Measurements from ENCODE around the gene PILRA. TPM values are rescaled to one million over a fixed set of nuclear protein-coding genes. Genes with fewer than 3 reads are reported as not detected.

The PILRA gene
- total and polyA plus RNA-seq, 8 donors = 0.88 to 7.6 (median 3.7) TPM

- FAIRE-seq (no peak), ATAC-seq (no peak), DNase-seq (no peak)
- H3K4me1 ChIP-seq = no peaks in the 10 kb centered on the region
- no peak overlapping the region for H3K27ac ChIP-seq
- WGBS, 2 donors = 52 to 56% methylated on average over 3 of the region's 3 CpGs
- H3K4me3 ChIP-seq = no peak overlapping the region
- no peak for TF ChIP-seq CTCF (IDR thresholded peaks at IDR 0.05)
- H3K36me3 ChIP-seq = no peaks in the 10 kb centered on the region
- no peaks in the 10 kb centered on the region for H3K9me3 ChIP-seq
- intact Hi-C loops (cut with DNase I) = no loop called here
- no peaks in the 10 kb centered on the region for H3K27me3 ChIP-seq
Observed at GRCh38 chr7:100390286-100391009, 17.2 kb downstream of the PILRA start.

- WGBS, 2 donors = 76 to 82% methylated on average over 4 of the region's 4 CpGs
- H3K4me3 ChIP-seq = no peak overlapping the region
- no peaks in the 10 kb centered on the region for H3K27me3 ChIP-seq
- intact Hi-C loops (cut with DNase I) = no loop called here
- H3K4me1 ChIP-seq = no peaks in the 10 kb centered on the region
- H3K36me3 ChIP-seq = no peaks in the 10 kb centered on the region
- no peak overlapping the region for H3K27ac ChIP-seq
- ATAC-seq (no peak), DNase-seq (no peak), FAIRE-seq (no peak)
- H3K9me3 ChIP-seq = no peaks in the 10 kb centered on the region
- TF ChIP-seq CTCF (IDR thresholded peaks at IDR 0.05) = no peak
Observed at GRCh38 chr7:100393233-100393905, 20.1 kb downstream of the PILRA start.

- no peaks in the 10 kb centered on the region for H3K4me1 ChIP-seq
- no peaks in the 10 kb centered on the region for H3K36me3 ChIP-seq
- H3K9me3 ChIP-seq = no peaks in the 10 kb centered on the region
- FAIRE-seq = no peak
- no peak overlapping the region for H3K4me3 ChIP-seq
- no peak for DNase-seq
- TF ChIP-seq CTCF (IDR thresholded peaks at IDR 0.05) = no peak
- H3K27ac ChIP-seq = no peak overlapping the region
- H3K27me3 ChIP-seq = no peaks in the 10 kb centered on the region
- intact Hi-C loops (cut with DNase I) = no loop called here
- peak in 1 of 4 donors; percentile 26 for ATAC-seq
- WGBS, 2 donors = 67 to 69% methylated on average over 2 of the region's 2 CpGs
Observed at GRCh38 chr7:100394077-100394476, 20.8 kb downstream of the PILRA start.

GRCh38 chr7:100396421-100396982 is 23.2 kb downstream of the PILRA start:
- FAIRE-seq (no peak), ATAC-seq (peak in 2 of 4 donors; percentile 66), DNase-seq (no peak)
- Histone ChIP-seq H3K27ac (no peak overlapping the region), H3K9me3 (no peaks in the 10 kb centered on the region), H3K36me3 (no peaks in the 10 kb centered on the region), H3K4me3 (no peak overlapping the region), H3K27me3 (no peaks in the 10 kb centered on the region), H3K4me1 (no peaks in the 10 kb centered on the region)
- TF ChIP-seq CTCF (IDR thresholded peaks at IDR 0.05) = no peak
- WGBS, 2 donors = 67 to 73% methylated on average over 9 of the region's 9 CpGs
- intact Hi-C loops (cut with DNase I) = no loop called here

Measured in pancreas (tissue), 10 donors.